GM15510 (cell line): ENCODE data around the gene FAM171A2.

Experiments used
- POLR2A ChIP-seq: IDR thresholded peaks from 3 replicates; pipeline ENCODE4 v1.6.1; 2011; ENCODE audit warnings: borderline replicate concordance; ENCODE audit not compliant: insufficient read length; ENCODE audit errors: extremely low read depth

Gene FAM171A2

GRCh38 chr17:44363613-44364159 lies at the start of gene FAM171A2:
FAM171A2 (minus strand) TSS chr17:44363853; CDS start chr17:44363714, 139 bp downstream.
- TF ChIP-seq POLR2A, result no peak

GRCh38 chr17:44409309-44410028 lies 45.8 kb upstream of the FAM171A2 start:
- TF ChIP-seq POLR2A, result no peak

- TF ChIP-seq POLR2A, result no peak
Observed at GRCh38 chr17:44408786-44409185, 45.1 kb upstream of the FAM171A2 start.

DNA sequence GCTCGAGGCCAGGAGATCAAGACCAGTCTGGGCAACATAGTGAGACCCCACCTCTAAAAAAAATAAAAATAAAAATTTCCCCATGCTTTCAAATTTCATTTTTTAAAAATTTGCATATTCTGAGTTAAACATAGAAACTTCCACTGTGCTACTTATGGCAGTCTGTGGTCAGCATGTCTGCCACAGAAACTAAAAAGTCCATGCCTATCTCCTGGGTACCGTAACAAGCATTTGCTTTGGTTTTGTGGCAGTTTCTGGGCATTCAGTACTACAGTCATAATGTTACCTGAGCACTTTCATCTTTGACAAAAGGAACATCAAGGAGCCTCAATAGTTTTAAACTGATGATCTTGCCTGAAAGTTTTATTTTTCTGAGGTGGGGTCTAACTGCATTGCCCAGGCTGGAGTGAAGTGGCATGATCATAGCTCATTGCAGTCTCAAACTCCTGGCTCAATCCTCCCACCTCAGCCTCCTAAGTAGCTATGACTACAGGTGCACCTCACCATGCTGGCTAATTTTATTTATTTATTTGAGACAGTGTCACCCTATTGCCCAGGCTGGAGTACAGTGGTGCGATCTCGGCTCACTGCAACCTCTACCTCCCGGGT lies 39.0 kb upstream of the FAM171A2 start:
- TF ChIP-seq POLR2A, result no peak

DNA sequence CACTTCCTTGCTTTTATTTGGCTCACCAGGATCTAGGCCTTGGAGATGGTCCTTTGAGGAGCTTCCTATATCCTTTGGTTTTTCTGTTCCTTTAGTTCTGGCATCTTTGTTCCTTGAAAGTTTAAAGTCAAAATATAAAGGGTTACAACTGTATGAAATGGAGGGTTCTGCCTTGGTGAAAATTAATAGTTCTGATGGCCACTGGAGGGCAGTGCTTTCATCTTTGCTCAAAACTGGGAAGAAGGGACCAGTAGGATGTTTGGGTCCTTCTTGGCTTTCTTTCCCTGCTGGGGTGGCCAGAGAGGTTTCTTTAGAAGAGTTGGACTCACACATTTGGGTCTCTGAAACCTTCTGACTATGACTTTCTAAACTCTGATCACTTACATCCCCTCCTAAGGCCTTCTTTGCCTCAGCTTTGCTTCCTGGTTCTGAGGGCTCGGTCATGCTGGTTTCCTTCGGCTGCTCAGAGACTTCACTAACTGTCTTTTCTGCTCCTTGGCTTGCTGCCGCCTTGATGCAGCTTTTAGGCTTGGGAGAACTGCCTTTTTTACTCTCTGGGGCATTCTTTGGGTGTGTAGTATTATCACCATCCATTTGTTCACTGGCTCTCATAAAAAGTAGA lies 36.7 kb upstream of the FAM171A2 start:
- TF ChIP-seq POLR2A, result no peak

GRCh38 chr17:44398692-44399691 lies 35.3 kb upstream of the FAM171A2 start:
- no peak for TF ChIP-seq POLR2A

DNA sequence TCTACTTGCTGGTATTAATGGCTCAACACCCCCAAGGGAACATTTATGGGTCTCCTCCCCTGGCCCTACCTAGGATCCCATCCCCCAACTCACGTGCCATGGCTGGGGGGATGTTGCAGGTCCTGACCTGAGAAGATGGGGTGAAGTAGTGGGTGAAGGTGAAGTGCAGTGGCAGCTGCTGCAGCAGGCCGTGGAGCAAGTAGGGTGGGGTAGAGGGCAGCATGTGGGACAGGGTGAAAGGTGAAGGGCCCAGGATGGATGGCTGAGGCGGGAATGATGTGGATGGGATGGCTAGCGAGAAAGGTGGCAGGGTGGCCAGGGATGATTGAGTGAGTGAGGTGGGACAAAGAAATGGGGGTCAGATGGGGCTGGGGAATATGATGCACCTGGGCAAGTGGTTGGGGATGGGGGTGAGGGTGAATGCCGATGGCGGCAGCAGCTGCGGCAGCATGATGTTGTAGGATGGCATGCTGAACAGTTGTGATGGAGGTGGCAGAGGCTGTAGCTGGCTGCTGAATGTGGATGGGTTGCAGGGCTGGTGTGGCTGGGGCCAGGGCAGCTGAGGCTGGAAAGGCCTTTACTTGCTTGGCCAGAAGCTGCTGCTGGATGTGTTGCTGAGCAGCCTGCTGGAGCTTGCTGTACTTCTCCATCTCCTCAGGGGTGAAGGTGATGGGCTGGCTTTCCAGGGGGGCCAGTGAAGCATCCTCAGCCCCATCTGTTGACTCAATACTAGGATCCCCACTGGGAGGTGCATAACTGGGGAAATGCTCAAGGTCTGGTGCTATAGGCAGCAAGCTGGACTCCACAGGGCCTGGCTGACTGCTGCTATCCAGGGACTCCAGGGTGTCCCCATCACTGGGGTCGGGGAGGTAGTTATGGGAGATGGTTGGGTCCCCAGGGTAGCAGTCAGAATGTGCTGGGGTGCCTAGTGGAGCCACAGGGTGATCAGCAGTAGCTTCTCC lies 34.1 kb upstream of the FAM171A2 start:
- TF ChIP-seq POLR2A, result no peak

DNA sequence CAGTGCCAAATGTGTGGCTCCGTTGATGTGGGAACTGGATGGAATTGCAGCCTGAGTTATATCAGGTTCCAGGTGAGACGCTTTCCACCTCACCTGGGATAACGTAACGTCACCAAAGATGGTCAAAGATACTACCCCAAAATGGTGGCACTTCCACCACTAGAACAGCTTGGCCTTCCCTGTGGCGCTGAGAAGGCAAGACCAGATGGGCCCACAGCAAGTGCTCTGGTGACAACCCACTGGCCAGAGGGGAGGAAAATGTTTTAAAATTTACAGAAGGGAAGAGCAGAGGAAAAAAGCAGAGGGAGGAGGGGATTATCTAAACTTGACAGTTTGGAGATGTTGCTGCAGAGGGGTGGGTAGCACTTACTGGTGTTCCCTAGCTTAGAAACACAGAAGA lies 33.3 kb upstream of the FAM171A2 start:
- no peak for TF ChIP-seq POLR2A

DNA sequence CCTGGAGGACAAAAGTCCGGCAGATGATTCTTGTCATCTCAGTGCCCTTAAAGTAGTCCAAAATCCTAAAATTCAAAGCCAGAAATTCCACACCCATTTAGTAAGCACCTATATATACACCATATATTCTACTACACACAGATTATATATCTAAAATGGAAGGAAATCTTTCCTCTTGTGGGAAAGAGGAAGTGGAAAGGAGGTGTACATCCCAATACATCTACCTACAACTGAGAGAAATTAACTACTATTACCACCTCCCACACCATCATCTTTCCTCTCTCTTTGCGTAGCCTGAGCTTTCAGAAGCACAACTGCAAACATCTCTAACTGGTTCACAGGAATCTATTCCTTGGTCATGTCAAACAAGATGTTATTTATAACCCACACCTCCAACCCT lies 31.2 kb upstream of the FAM171A2 start:
- TF ChIP-seq POLR2A, result no peak

GRCh38 chr17:44390250-44390870 lies 26.7 kb upstream of the FAM171A2 start:
- no peak for TF ChIP-seq POLR2A

DNA sequence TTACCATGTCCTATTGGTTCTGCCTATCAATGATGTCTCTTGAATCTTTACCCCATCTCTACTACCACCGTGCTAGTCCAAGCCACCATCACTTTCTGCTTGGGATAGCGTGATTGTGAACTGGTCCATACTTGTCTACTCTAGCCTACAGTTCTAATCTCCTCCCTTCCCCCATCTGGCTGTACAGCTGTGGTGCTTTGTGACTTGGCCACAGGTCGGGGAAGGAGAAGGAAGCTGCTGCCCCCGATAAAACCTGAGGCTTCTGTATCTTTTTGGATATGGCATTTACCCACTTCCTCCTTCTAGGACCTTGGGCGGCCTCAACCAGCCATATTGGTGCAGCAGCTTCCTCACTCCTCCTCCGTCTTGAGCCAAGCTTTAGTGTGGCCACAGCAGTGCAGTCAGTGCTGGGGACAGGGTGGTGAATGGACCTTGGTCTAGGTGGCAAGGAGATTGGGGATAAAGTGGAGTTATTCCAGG lies 26.1 kb upstream of the FAM171A2 start:
- TF ChIP-seq POLR2A, result no peak

DNA sequence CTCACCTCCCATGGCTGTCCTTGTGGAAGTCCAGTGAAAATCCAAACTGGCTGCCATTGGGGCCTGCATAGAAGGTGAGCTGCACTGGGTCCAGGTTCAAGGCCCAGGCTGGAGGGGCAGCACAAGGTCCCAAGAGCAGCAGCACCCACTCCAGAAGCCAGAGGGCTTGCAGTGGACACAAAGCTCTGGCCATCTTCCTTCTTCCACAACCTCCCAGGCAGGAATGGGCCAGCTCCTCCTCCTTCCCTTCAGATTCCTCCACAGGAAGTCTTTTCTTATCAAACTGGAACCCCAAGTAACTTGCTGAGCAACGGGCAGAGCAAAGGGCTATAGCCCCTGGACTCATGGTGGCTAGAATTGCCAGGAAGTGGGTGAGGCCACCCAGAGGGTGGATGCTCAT lies 25.6 kb upstream of the FAM171A2 start, which contains the start of gene ITGA2B:
TSS of gene ITGA2B (minus strand) at position 369 of the 400 bp plus-strand sequence. CDS start at position 193, 176 bp downstream.
- no peak for TF ChIP-seq POLR2A

DNA sequence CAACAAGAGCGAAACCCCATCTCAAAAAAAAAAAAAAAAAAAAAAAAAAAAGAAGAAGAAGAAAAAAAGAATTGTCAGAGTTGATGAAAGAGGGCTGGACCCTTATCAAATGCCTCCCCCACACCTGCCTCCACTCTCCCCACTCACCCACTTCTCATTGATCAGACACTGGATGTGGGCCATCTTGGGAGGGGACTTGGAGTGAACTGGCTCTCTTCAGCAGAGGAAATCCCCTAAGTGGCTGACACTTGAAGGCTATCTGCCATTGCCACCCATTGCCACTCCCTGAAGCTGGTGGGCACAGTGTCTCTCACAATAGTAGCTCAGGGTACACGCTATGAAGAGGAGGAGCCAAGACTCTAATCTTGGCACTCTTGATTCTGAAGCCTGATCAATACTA lies 24.2 kb upstream of the FAM171A2 start:
- no peak for TF ChIP-seq POLR2A
